ENCODE data around the gene BUD23. TPM values are rescaled to one million over a fixed set of nuclear protein-coding genes. Genes with fewer than 3 reads are reported as not detected.

BUD23 gene
- total RNA-seq, 1 experiment from 2014 or later: 78.1 TPM

DNA sequence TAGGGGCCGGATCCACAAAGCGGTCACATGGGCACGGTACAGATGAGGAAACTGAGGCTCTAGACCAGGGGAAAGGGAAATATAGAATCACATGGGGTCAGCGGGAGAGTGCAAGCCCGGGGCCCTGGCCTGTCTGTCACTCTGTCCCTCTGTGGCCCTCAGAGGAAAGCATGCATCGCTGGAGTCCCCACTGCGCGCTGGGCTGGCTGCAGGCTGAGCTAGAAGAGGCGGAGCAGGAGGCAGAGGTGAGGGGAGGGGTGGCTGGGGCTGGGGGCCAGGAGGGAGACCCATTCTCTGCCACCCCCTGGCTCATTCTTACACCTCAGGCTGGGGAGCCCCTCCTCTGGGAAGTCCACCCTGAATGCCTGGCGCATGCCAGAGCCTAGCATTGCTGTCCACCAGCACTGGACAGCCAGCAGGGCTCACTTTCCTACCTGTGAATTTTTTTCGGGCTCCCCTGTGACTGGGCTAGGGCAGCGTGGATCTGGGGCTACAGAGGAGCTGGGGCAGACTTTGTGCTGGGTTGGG is 13.5 kb upstream of the BUD23 start:
- H3K27me3 Mint-ChIP-seq (ENCODE audit: low read depth): peaks cover 25% of the 10 kb centered on the region
- no peaks in the 10 kb centered on the region for H3K4me1 ChIP-seq (ENCODE audit: insufficient read depth, low read length)
- H3K4ac ChIP-seq (ENCODE audit: low read depth, low read length): no peak overlapping the region
- no peak overlapping the region for H2BK20ac ChIP-seq (ENCODE audit: low read depth, low read length, poor library complexity, severe bottlenecking)
- no peak overlapping the region for H3K4me2 ChIP-seq (ENCODE audit: insufficient read depth, insufficient read length, low read length)
- WGBS (ENCODE audit: extremely low coverage, insufficient read length, low lambda C conversion rate): no CpG with 5 or more reads among the region's 12 CpGs
- H3K79me2 ChIP-seq (ENCODE audit: insufficient read depth, low read length): no peaks in the 10 kb centered on the region
- no peak overlapping the region for H2BK5ac ChIP-seq (ENCODE audit: insufficient read length, low read length)
- H3K18ac ChIP-seq (ENCODE audit: insufficient read length, low read depth, low read length): no peak overlapping the region
- no peaks in the 10 kb centered on the region for H3K79me1 ChIP-seq (ENCODE audit: insufficient read depth, low read depth, low read length, poor library complexity, severe bottlenecking)
- H4K8ac ChIP-seq (replicated peaks; ENCODE audit: insufficient read length, low read depth, low read length): no peak overlapping the region
- peaks cover 0 to 7% (median 4%) of the 10 kb centered on the region in 3 experiments; a peak in 3 of 7 replicates for H3K36me3 Mint-ChIP-seq (ENCODE audit: insufficient read depth in 1 of 3, low read depth in 3 of 3)
- H2BK120ac ChIP-seq (ENCODE audit: low read depth, low read length, poor library complexity, severe bottlenecking): no peak overlapping the region
- H3K27me3 ChIP-seq (ENCODE audit: insufficient read depth, low read length): no peaks in the 10 kb centered on the region
- no peak overlapping the region for H3K27ac ChIP-seq (ENCODE audit: insufficient read length, low read depth, low read length)
- no peak overlapping the region for H3T11ph ChIP-seq (ENCODE audit: low read length)
- no peak overlapping the region for H2BK15ac ChIP-seq (ENCODE audit: low read depth, low read length)
- no peak for DNase-seq
- no peaks in the 10 kb centered on the region for H3K9me3 ChIP-seq (ENCODE audit: control insufficient read depth, low read depth, low read length)
- H3K14ac ChIP-seq (ENCODE audit: insufficient read depth, low read length): no peak overlapping the region
- TF ChIP-seq, protein P1, sequence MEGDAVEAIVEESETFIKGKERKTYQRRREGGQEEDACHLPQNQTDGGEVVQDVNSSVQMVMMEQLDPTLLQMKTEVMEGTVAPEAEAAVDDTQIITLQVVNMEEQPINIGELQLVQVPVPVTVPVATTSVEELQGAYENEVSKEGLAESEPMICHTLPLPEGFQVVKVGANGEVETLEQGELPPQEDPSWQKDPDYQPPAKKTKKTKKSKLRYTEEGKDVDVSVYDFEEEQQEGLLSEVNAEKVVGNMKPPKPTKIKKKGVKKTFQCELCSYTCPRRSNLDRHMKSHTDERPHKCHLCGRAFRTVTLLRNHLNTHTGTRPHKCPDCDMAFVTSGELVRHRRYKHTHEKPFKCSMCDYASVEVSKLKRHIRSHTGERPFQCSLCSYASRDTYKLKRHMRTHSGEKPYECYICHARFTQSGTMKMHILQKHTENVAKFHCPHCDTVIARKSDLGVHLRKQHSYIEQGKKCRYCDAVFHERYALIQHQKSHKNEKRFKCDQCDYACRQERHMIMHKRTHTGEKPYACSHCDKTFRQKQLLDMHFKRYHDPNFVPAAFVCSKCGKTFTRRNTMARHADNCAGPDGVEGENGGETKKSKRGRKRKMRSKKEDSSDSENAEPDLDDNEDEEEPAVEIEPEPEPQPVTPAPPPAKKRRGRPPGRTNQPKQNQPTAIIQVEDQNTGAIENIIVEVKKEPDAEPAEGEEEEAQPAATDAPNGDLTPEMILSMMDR (conservative IDR thresholded peaks at IDR 0.05): no peak
- no peak overlapping the region for H4K5ac ChIP-seq (ENCODE audit: insufficient read length, low read depth, low read length)
- peaks cover 10% of the 10 kb centered on the region for H3K23me2 ChIP-seq (ENCODE audit: insufficient read length, low read depth, low read length, poor library complexity, severe bottlenecking)
- H2AK5ac ChIP-seq (ENCODE audit: insufficient read length, low read length): no peak overlapping the region
- H3K4me1 Mint-ChIP-seq: peaks cover 10 to 35% of the 10 kb centered on the region in 2 experiments
- H2AFZ ChIP-seq (ENCODE audit: low read length): no peak overlapping the region
- no peak overlapping the region for H3K23ac ChIP-seq (ENCODE audit: insufficient read length, low read depth, low read length)
- no peak overlapping the region for H3K9ac ChIP-seq (ENCODE audit: extremely low read depth, insufficient read length, low read length)
- H4K20me1 ChIP-seq (ENCODE audit: control insufficient read depth, insufficient read depth, insufficient read length): no peaks in the 10 kb centered on the region
- peak overlapping the region in 1 of 2 experiments; percentile 6; a peak in 1 of 5 replicates for H3K4me3 Mint-ChIP-seq
- no peak overlapping the region for H2BK12ac ChIP-seq (ENCODE audit: insufficient read length, low read depth, low read length)
- H3K9me3 Mint-ChIP-seq: no peaks in the 10 kb centered on the region
- H4K91ac ChIP-seq (ENCODE audit: insufficient read length, low read depth, low read length): no peak overlapping the region
- H3K56ac ChIP-seq (ENCODE audit: insufficient read length, low read depth, low read length): no peak overlapping the region
- H3K27ac Mint-ChIP-seq: no peak overlapping the region
